ENCODE results near the gene PIP5KL1. TPM values are rescaled to one million over a fixed set of nuclear protein-coding genes. Genes with fewer than 3 reads are reported as not detected.

PIP5KL1 gene
- total RNA-seq, 1 donor from 2014 or later, result 4.9 TPM

- peaks cover 20% of the 10 kb centered on the region for H3K4me1 ChIP-seq (ENCODE audit: insufficient read depth, low read length)
- H4K20me1 ChIP-seq (ENCODE audit: insufficient read depth, low read length), result peaks cover 26% of the 10 kb centered on the region
- H3K36me3 ChIP-seq (ENCODE audit: insufficient read depth, low read length), result no peaks in the 10 kb centered on the region
- H3K9ac ChIP-seq (ENCODE audit: low read length), result peak within 1 kb of the TSS; percentile 91
- TF ChIP-seq, protein P1, sequence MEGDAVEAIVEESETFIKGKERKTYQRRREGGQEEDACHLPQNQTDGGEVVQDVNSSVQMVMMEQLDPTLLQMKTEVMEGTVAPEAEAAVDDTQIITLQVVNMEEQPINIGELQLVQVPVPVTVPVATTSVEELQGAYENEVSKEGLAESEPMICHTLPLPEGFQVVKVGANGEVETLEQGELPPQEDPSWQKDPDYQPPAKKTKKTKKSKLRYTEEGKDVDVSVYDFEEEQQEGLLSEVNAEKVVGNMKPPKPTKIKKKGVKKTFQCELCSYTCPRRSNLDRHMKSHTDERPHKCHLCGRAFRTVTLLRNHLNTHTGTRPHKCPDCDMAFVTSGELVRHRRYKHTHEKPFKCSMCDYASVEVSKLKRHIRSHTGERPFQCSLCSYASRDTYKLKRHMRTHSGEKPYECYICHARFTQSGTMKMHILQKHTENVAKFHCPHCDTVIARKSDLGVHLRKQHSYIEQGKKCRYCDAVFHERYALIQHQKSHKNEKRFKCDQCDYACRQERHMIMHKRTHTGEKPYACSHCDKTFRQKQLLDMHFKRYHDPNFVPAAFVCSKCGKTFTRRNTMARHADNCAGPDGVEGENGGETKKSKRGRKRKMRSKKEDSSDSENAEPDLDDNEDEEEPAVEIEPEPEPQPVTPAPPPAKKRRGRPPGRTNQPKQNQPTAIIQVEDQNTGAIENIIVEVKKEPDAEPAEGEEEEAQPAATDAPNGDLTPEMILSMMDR (IDR thresholded peaks at IDR 0.05; ENCODE audit: insufficient read depth, low read depth, low read length), result no peak
- TF ChIP-seq EZH2 (IDR thresholded peaks at IDR 0.05; ENCODE audit: insufficient read depth, low read length), result no peak
- Mint-ChIP-seq H3K27me3 (ENCODE audit: low read depth, unreplicated experiment) (peaks cover 1% of the 10 kb centered on the region), H3K27ac (ENCODE audit: unreplicated experiment) (peak within 1 kb of the TSS; percentile 81), H3K36me3 (ENCODE audit: low read depth, unreplicated experiment) (peaks cover 12% of the 10 kb centered on the region), H3K4me1 (ENCODE audit: low read depth, unreplicated experiment) (peaks cover 10% of the 10 kb centered on the region), H3K4me3 (ENCODE audit: unreplicated experiment) (peak within 1 kb of the TSS; percentile 97), H3K9me3 (ENCODE audit: unreplicated experiment) (no peaks in the 10 kb centered on the region)
- H3K27ac ChIP-seq (ENCODE audit: low read depth, low read length), result peak within 1 kb of the TSS; percentile 83
- peak within 1 kb of the TSS; percentile 81 for H2AFZ ChIP-seq (ENCODE audit: low read depth, low read length)
- H3K27me3 ChIP-seq (ENCODE audit: insufficient read depth, low read length), result no peaks in the 10 kb centered on the region
- DNase-seq (ENCODE audit: low read depth), result peak; percentile 67
- H3K4me3 ChIP-seq (ENCODE audit: insufficient read depth, low read depth, low read length), result peak within 1 kb of the TSS; percentile 85
- no peak for FAIRE-seq
- peak within 1 kb of the TSS; percentile 97 for H3K4me2 ChIP-seq (ENCODE audit: low read length)
- H3K79me2 ChIP-seq (ENCODE audit: insufficient read depth, low read length), result peaks cover 39% of the 10 kb centered on the region
- no peaks in the 10 kb centered on the region for H3K9me3 ChIP-seq (ENCODE audit: insufficient read depth, low read depth, low read length)
Measured at GRCh38 chr9:127937388-127938297, 7.1 kb upstream of the PIP5KL1 start, which contains the start of gene DPM2. Gene DPM2 (minus strand): TSS chr9:127937854. CDS start chr9:127937820, 34 bp downstream.

- Mint-ChIP-seq H3K4me3 (ENCODE audit: unreplicated experiment) (peak overlapping the region; percentile 97), H3K36me3 (ENCODE audit: low read depth, unreplicated experiment) (peaks cover 12% of the 10 kb centered on the region), H3K9me3 (ENCODE audit: unreplicated experiment) (no peaks in the 10 kb centered on the region), H3K4me1 (ENCODE audit: low read depth, unreplicated experiment) (peaks cover 10% of the 10 kb centered on the region), H3K27ac (ENCODE audit: unreplicated experiment) (peak overlapping the region; percentile 81), H3K27me3 (ENCODE audit: low read depth, unreplicated experiment) (peaks cover 1% of the 10 kb centered on the region)
- H3K27ac ChIP-seq (ENCODE audit: low read depth, low read length), result peak overlapping the region; percentile 83
- H3K79me2 ChIP-seq (ENCODE audit: insufficient read depth, low read length), result peaks cover 39% of the 10 kb centered on the region
- H2AFZ ChIP-seq (ENCODE audit: low read depth, low read length), result peak overlapping the region; percentile 81
- H4K20me1 ChIP-seq (ENCODE audit: insufficient read depth, low read length), result peaks cover 26% of the 10 kb centered on the region
- DNase-seq (ENCODE audit: low read depth), result no peak
- no peak for TF ChIP-seq EZH2 (IDR thresholded peaks at IDR 0.05; ENCODE audit: insufficient read depth, low read length)
- TF ChIP-seq, protein P1 (IDR thresholded peaks at IDR 0.05; ENCODE audit: insufficient read depth, low read depth, low read length), result no peak
- peak overlapping the region; percentile 85 for H3K4me3 ChIP-seq (ENCODE audit: insufficient read depth, low read depth, low read length)
- no peaks in the 10 kb centered on the region for H3K9me3 ChIP-seq (ENCODE audit: insufficient read depth, low read depth, low read length)
- no peaks in the 10 kb centered on the region for H3K36me3 ChIP-seq (ENCODE audit: insufficient read depth, low read length)
- peak overlapping the region; percentile 97 for H3K4me2 ChIP-seq (ENCODE audit: low read length)
- peaks cover 21% of the 10 kb centered on the region for H3K4me1 ChIP-seq (ENCODE audit: insufficient read depth, low read length)
- H3K27me3 ChIP-seq (ENCODE audit: insufficient read depth, low read length), result no peaks in the 10 kb centered on the region
- no peak for FAIRE-seq
- H3K9ac ChIP-seq (ENCODE audit: low read length), result peak overlapping the region; percentile 91
Measured at GRCh38 chr9:127937056-127937387, 6.4 kb upstream of the PIP5KL1 start.

Measured in astrocyte (in vitro differentiated cells and primary cell).